ENCODE results near the gene TRIP4.
A peak's percentile ranks its signal among the peaks of the same experiment; 100 is the strongest.
"Not testable (repeated sequence)": the region's sequence is repeated elsewhere in the genome, so short reads cannot be mapped to it uniquely, and the experiment has no call there.

TRIP4 gene

DNA sequence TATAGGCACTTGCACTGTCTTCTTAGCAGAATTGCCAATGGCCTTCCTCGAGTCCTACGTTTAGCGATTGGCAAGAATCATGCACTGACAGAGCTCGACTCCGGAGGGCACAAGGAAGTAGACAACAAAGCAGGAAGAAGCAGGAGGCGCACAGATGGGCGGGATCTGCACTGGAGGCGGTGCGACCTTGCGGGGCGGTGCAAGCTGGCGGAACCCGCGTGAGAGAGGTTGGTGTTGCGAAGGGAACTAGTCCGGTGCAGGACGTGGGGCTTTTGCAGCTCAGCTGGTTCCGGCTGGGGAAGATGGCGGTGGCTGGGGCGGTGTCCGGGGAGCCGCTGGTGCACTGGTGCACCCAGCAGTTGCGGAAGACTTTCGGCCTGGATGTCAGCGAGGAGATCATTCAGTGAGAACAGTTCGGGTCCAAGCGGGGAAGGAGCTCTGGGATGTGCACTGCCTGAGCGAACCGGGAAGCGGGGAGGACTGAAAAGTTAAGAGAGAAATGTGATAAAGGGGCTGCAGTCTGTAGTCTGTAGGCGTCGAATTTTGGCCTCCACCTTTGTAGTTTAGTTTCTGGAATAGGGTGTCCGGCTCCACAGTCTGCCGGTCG lies at the start of gene TRIP4:
TSS of gene TRIP4 (plus strand) at position 275 of the 607 bp plus-strand sequence. CDS start at position 303, 28 bp downstream.
- DNase-seq (ENCODE audit: low read depth) = peak; percentile 95

- DNase-seq (ENCODE audit: low read depth) = no peak
These were observed 47.3 kb upstream of the TRIP4 start for GRCh38 chr15:64340355-64340754.

DNA sequence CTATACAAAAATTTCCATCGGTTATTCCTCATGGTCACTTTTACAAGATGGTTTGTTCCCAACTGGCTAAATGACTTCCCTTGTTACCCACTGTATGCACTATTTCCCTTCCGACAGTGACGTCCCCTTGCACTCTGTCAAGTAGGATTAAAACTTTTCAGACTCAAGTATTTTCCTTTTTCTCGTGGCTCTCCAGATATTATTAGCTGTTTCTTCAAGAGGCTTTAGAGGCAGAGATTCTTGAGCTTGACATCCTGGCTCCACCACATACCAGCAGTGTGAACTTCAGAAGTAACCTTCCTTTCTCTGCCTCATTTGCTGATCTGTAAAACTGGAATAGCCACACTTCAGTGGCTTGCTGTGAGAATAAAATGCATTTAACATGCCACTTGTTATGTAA lies 45.7 kb upstream of the TRIP4 start:
- DNase-seq (ENCODE audit: low read depth) = no peak

GRCh38 chr15:64343222-64343621 lies 44.4 kb upstream of the TRIP4 start:
- no peak for DNase-seq (ENCODE audit: low read depth)

- DNase-seq (ENCODE audit: low read depth) = no peak
These were observed 43.8 kb upstream of the TRIP4 start for GRCh38 chr15:64343841-64344240.

GRCh38 chr15:64344651-64345294 lies 42.9 kb upstream of the TRIP4 start:
- DNase-seq (ENCODE audit: low read depth) = no peak

GRCh38 chr15:64346242-64346641 lies 41.4 kb upstream of the TRIP4 start:
- not testable (repeated sequence) for DNase-seq (ENCODE audit: low read depth)

DNA sequence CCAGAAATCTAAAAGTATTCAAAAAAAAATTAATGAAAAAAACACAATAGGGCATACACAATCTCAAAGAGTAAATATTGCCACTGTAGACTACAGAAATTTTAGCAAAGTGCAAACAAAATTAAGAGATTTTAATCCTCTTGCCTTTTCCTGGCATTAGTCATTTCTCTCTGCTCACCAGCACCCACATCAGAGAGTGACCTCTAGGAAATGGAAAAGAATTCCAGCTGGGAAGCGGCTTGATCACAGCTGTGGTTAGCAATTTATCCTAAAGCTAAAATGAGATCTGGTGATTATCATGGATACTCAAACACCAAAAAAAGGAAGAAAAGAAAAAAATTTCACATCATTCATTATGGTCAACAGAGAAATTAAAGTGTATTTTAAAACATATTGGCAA lies 39.2 kb upstream of the TRIP4 start:
- no peak for DNase-seq (ENCODE audit: low read depth)

DNA sequence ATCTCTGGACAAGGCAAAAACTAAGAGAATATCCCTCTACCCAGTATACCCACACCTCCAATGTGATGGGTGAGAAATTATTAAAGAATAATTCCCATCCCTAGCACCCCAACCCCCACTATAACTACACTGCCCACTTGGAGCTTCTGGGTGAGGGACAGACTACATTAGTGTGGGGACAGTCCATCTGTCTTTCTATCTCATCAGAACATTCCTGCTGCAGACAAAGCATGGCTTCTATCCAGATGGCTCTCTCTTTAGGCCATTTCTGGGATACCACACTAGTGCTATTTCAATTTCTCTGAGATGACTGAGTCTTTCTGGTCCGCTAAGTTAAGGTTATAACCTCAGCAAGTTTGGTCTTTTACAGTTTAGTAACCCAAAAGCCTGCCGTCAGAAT lies 38.3 kb upstream of the TRIP4 start:
- no peak for DNase-seq (ENCODE audit: low read depth)

DNA sequence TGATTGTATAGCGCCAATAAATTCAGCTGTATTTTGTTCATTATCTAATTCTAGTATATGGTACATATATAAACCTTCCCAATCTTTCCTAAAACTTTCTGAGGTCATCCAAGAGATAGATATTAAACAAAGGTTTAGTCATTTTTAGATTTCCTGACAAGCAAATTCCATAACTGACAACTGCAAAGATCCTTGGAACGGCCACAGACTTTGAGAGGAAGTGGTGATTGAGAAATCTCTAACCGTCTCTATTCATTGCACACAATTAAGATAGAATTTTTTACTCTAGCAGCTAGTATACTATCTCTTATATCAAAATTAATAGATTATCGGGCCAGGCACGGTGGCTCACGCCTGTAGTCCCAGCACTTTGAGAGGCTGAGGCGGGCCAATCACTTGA lies 36.4 kb upstream of the TRIP4 start:
- DNase-seq (ENCODE audit: low read depth) = no peak

DNA sequence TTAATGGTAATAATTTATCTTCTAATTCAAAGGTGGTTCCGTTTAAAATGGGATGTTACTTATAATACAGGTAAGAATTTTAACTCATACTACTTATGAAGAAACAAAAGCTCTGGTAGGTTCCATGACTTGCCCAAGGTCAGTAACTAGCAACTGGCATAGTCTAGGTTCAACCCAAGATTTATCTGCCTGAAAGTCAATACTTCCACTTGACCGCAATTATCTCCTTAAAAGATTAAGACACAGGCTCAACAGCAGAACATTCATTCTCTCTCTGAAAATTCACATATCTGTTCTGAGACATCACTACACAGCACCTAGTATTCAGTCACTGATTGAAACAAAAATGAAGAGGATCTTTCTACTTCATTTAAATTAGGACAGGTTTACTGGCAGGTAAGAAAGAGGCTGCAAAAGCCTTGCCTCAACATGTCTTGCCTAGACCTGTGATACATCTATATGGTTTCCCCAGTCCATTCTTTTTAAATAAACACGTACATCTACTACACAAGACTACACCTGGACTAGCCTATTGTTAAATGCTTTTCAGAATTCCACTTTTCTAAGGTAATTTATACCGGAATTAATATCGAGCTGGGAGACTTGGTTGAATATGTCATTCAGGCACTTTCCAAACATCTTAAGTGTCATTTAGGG lies 32.8 kb upstream of the TRIP4 start:
- DNase-seq (ENCODE audit: low read depth) = no peak

- peak; percentile 23 for DNase-seq (ENCODE audit: low read depth)
These were observed 32.2 kb upstream of the TRIP4 start for GRCh38 chr15:64355348-64355943.

DNA sequence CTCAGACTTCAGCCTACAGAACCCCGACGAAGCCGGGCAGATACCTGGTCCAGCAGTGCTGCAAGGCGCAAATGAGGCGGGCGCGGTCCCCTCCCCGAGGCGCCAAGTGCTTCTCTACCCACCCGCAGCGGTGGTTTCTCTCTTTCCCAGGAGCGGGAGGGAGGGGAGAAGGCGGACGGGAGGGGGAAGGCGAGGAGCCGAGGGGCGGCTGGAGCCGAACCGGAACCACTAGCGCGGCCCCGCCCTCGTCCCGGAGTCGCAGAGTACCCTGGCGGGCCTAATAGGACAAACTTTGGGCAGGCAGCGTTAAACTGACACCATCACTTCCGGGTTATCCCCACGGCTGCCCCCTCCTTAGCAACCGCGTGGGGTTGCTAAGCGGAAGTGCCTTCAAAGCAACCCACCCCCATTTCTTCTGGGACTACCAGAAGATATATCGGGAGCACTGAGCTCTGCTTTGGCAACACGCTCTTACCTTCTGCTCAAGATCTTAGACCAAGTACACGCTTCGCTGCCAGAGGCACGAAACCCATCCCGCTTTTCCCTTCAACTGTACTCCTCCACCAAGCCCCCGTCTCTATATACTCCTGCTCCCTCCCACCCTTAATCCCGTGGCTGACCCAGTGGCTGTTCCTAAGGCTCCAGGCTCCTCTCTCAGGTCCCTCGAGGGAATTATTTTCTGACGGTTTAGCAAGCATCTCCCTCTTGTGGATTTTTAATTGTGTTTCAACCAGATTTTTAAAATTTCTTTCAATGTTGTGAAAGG lies 31.5 kb upstream of the TRIP4 start, which contains the start of gene CSNK1G1:
TSS of gene CSNK1G1 (minus strand) at position 230 of the 766 bp plus-strand sequence. CDS start 55,674 bp downstream, outside the sequence.
- peak; percentile 86 for DNase-seq (ENCODE audit: low read depth)

- no peak for DNase-seq (ENCODE audit: low read depth)
These were observed 31.0 kb upstream of the TRIP4 start for GRCh38 chr15:64356710-64357040.

- no peak for DNase-seq (ENCODE audit: low read depth)
These were observed 26.4 kb upstream of the TRIP4 start for GRCh38 chr15:64361259-64361658.

GRCh38 chr15:64369078-64369607 lies 18.5 kb upstream of the TRIP4 start:
- no peak for DNase-seq (ENCODE audit: low read depth)

DNA sequence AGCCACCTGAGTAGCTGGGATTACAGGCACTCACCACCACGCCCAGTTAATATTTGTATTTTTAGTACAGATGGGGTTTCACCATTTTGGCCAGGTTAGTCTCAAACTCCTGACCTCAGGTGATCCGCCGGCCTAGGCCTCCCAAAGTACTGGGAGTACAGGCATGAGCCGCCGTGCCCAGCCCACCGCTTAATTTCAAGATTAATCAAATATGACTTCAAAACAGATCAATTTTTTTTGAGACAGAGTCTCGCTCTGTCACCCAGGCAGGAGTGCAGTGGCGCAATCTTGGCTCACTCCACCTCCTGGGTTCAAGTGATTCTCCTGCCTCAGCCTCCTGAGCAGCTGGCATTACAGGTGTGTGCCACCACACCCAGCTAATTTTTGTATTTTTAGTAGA lies 16.3 kb upstream of the TRIP4 start:
- not testable (repeated sequence) for DNase-seq (ENCODE audit: low read depth)

GRCh38 chr15:64373360-64373759 lies 14.3 kb upstream of the TRIP4 start:
- no peak for DNase-seq (ENCODE audit: low read depth)

DNA sequence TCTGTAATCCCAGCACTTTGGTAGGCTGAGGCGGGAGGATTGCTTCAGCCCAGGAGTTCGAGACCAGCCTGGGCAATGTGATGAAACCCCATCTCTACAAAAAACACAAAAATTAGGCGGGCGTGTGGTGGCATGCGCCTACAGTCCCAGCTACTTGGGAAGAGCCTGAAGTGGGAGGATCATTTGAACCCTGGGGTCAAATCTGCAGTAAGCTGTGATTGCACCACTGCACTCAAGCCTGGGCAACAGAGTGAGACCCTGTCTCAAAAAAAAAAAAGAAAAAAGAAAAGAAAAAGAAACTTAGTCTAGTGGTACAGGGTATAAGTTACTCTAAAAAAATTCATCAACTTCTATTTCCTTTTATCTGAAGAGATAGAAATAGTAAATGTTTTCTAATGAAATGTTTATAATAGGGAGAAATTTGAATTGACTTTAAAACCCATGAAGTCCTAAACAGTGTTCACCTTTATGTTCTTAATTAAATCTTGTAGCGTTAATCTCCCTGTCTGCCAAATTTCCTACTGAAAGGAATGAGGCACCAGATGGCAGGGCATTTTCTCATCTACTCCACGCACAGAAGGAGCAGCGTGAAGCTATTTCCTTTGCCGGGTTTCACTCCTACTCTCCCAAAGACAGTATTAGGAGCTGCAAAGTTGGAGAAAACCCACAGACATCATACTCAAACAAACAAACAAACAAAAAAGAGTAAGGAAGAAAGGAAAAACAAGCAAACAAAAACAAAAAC lies 8.2 kb upstream of the TRIP4 start:
- DNase-seq (ENCODE audit: low read depth) = no peak

DNA sequence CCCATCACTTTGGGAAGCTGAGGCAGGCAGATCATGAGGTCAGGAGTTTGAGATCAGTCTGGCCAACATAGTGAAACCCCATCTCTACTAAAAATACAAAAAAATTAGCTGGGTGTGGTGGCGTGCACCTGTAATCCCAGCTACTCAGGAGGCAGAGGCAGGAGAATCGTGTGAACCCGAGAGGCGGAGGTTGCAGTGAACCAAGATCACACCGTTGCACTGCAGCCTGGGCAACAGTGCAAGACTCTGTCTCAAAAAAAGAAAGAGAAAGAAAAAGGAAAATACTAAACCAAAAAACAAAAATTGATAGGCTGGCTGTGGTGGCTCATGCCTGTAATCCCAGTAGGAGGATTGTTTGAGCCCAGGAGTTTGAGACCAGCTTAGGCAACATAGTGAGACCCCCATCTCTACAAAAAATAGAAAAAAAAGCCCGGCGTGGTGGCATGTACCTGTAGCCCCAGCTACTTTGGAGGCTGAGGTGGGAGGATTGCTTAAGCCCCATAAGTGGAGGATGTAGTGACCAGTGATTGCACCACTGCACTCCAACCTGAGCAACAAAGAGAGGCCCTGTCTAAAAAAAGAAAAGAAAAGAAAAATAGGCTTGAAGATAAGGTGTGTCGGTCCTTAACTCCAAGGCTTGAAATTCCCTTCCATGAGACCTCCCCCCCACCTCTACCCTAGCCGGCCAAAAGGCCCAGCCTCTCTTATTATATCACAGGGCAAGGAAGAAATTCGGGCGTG lies 7.3 kb upstream of the TRIP4 start:
- not testable (repeated sequence) for DNase-seq (ENCODE audit: low read depth)
